ENCODE results near the gene CKB.
A peak's percentile ranks its signal among the peaks of the same experiment; 100 is the strongest.

CKB gene

GRCh38 chr14:103549361-103550311 lies 27.0 kb upstream of the CKB start:
- DNase-seq, result no peak

- no peak for DNase-seq
Observed at GRCh38 chr14:103548463-103549351, 26.1 kb upstream of the CKB start.

DNA sequence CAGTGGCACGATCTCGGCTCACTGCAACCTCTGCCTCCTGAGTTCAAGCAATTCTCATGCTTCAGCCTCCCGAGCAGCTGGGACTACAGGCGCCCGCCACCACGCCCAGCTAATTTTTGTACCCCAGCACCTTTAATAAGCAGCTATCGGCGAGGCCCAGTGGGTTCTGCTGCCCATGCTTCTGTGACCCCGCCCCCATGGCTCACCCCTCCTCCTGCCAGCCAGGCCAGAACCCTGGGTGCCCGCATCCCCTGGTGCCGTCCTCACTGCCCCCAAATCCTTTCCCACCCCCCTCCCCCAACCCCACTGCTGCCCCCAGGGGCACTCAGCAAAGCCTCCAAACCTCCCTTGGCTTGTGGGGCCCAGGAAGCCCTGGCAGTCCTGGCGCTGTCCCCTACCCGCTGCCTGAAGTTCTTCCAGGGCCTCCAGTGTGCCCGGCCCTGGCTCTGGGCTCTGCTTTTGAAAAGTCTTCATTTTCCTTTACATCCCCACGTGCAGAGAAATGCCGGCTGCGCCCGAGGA lies 25.4 kb upstream of the CKB start:
- DNase-seq, result no peak

GRCh38 chr14:103547455-103547940 lies 24.9 kb upstream of the CKB start:
- DNase-seq, result no peak

DNA sequence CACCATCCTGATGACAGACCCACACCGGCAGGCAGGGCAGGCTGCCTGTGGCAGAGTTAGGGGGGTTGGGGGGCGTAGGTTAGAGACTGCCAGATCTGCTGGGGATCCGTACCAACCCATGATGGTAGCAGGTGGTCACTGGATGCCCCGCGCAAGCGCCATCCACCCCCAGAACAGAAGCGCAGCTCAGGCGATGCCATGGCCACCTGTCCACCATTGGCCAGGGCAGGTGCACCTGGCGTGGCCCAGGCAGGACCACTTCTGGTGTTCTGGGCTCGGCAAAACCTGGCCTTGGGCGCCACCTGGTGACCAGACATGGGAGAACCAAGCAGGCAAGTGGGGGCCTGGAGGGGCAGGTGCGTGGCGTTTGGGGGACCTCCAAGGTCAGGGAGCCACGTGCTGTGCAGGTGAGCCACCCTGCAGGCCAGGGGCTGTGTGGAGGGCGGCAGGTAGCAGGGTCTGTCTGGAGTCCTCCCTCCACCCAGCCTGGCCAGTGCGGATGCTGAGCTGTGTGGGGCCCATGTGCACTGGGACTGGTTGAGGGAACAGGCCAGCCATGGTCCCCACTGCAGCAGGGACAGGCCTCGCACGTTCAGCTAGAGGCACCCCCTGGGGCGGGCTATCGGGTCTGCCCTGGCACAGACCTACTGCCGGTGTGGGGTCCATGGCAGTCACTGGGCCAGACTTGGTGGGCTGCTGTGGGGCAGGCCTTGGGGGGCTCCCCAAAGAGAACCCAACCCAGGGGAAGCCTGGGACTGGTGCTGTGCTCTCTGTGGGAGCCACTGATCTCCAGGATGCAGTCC lies 24.2 kb upstream of the CKB start:
- peak; percentile 64 for DNase-seq

DNA sequence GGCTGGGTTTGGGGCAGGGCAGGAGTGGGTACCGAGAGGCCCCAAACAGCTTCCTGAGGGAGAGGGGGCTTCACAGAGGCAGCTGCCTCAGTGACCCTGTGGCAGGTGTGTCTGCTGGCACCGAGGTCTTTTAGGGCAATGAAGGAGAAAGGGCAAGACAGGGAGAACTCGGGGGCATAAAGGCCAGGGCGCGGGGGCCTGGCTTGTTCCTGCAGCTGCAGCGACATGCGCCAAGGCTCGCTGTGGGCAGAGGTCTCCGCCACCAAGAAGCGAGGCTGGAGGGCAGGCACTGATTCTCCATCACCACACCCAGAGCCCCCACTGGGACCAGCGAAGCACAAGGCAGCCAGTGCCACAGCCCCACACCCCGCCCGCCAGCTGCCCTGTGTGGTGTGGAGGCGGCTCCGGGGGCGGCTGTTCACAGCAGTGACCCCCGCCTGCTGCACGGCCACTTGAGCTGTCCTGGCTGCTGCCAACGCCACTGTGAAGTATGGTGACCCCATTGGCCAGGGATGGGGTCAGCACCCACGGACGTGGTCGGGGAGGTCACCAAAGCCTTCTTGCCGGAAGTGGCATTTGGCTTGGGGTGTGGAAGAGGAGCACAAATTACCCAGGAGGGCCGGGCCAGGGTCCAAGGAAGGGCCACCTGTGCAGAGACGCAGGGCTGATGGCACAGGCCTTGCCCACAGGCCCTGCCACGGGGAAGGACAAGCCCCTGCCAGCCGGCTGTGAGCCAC lies 23.5 kb upstream of the CKB start:
- DNase-seq, result no peak

DNA sequence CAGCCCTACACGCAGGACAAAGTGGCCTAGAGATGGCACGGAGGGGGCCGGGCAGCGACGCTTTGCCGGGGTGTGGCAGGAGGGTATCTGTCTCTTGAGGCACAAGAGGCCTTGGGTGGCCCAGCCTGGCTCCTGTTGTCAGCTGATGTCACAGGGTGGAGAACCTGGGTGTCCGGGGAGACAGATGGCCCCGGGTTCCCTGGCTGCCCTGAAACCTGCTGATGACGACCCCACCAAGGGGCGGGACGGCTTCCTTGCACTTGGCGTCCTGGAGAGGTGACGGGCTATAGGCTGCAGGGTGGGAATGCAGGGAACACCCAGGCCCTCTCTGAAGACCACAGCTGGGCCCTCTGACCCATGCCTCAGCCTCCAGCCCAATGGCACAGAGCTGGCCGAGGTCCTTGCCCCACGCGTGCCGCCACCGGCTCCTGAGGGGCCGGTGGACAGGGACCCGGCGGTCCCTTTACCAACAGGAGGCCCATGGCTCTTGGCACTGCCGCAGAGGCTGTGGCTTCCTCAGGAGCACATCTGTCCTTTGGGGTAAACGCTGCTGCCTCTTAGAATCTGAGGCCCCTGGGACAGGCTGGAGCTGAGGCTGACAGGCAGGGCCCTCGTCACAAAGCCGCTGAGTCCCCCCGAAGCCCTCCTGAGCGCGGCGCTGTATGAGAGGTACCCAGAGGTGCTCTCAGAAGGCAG lies 22.7 kb upstream of the CKB start:
- DNase-seq, result no peak

DNA sequence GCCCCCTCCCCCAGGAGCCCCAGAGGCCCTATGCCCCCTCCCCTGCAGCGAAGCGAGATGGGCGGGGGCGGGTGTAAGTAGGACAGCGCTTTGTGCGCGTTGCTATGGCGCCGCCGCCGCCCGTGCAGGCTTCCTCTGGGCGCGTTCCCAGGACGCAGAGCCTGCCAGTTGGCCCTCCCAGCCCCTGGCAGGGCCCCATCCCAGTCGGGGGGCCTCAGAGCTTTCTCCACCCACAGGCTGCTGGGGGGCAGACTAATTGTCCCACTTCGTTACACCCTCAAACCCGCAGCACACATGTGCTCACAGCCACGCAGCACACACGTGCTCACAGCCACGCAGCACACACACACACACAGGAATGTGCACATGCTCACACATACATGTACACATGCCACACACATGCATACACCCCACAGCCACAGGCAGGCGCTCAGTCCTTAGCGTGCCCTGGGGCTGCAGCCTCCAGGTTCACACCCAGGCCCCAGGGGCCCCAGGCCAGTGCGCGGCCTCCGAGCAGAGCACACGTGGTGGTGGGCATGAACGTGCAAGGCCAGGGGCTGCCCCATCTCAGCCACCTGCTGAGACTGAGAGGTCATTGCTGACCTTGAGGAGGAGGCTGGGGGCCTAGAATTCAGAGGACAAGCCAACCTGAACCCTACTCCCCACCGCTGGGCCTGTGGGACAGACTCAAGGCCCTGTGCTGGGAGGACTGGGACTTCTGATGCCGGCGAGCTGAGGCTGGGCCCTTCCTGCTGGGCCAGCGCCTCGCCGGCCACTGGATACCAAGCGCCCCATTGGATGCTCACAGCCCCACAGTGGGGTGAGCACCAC lies 22.0 kb upstream of the CKB start:
- no peak for DNase-seq

GRCh38 chr14:103543721-103544387 lies 21.2 kb upstream of the CKB start:
- DNase-seq, result no peak

DNA sequence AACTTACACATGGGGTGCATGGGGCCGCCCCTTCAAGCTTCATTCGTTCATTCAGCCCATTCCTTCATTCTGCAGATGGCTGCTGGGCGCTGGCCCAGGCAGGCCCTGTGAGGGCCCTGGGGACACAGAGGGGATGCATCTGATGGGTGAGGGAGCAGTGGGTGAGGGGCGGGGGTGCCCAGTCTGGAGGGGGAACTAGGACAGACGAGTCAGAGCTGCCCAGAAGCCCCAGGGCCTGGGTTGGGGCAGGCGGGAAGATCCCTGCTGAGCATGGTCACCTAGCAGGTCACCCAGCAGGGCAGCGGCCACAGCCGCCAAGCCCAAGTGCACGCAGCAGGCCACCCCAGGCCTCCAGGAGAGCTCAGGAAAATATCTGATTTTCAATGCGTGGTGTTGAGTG lies 20.5 kb upstream of the CKB start:
- no peak for DNase-seq

- no peak for DNase-seq
Observed at GRCh38 chr14:103542605-103543088, 20.0 kb upstream of the CKB start.

DNA sequence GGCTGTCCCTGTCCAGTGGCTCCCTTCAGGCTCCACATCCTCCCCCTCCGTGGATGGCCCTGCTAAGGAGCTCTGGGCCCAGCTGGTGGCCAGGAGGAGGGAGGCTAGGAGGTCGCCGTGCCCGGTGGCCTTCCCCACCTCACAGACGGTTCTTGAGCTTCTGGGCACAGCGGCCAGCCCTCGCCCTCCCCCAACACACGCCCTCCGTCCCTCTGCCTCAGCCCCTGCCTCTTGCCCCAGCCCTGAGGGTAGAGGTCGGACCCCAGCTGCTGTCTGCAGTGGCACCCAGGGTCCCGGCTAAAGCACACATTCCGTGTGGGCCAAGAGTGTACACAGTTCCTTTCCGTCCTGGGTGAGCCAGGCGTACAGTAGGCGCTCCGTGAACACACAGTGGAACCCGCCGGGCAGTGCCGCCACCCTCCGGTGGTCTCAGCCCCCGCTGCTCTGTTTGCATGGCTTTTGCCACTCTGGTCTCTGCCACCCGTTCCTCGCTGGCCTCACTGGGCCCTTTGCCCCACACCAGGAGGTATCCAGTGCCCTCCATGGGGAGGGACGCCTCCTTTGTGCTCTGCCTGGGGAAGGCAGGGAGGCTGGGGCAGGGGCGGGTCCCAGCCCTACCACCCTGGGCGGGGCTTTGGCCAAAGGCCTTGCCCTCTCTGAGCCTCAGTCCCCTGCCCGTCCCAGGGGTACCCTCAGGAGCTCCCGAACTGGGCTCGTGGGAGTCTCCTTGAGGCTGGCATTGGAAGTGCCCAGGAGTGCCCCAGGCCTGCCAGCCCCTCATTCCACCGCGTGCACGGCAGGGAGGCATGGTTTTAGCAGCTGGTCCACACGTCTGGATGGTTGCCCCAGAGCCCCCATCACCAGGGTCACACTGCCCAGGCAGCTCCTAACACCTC lies 19.3 kb upstream of the CKB start:
- no peak for DNase-seq

- no peak for DNase-seq
Observed at GRCh38 chr14:103540821-103541708, 18.4 kb upstream of the CKB start.

GRCh38 chr14:103539056-103539825 lies 16.6 kb upstream of the CKB start:
- no peak for DNase-seq

- no peak for DNase-seq
Observed at GRCh38 chr14:103538291-103539055, 15.8 kb upstream of the CKB start.
